A673 (cell line): ENCODE results near the gene ODC1. TPM values are rescaled to one million over a fixed set of nuclear protein-coding genes. Genes with fewer than 3 reads are reported as not detected.

Experiments used
- BruUV-seq: library from RNA; stranded (reverse); fragments of 400-500 nt; replicated peaks from 2 replicates; lab custom pipeline; 2021; lab: Mats Ljungman, UMichigan
- CTCF ChIA-PET: fragments of 300-600 bp; sonication (Branson Sonifier 250); formaldehyde crosslinking; loops from one replicate; lab custom pipeline; 2022; ENCODE audit warnings: antibody characterized with exemption; lab: Charles Lee
- POLR2A ChIA-PET: fragments of 300-600 bp; sonication (Branson Sonifier 250); formaldehyde crosslinking; loops from one replicate; lab custom pipeline; 2022; ENCODE audit warnings: antibody characterized with exemption; ENCODE audit not compliant: low non-redundant PET; lab: Charles Lee
- DNase-seq: peaks from one replicate; pipeline ENCODE4 v3.0.0-alpha.2; 2015; ENCODE audit warnings: low spot score
- H3K27ac ChIP-seq: fragments of 200-600 bp; sonication (generic); 2 replicates; pipeline ENCODE4 v1.5.1; 2016; ENCODE audit warnings: mixed run types, low read depth, mild to moderate bottlenecking, mixed read lengths, antibody characterized with exemption, low read length; ENCODE audit not compliant: poor library complexity, severe bottlenecking
- H3K27me3 ChIP-seq: fragments of 200-600 bp; sonication (generic); replicated peaks from 2 replicates; pipeline ENCODE4 v1.6.1; 2017; ENCODE audit warnings: mixed run types, low read depth, mild to moderate bottlenecking, mixed read lengths, antibody characterized with exemption, low read length; ENCODE audit not compliant: insufficient read depth, poor library complexity
- H3K36me3 ChIP-seq: fragments of 200-600 bp; sonication (generic); 2 replicates; pipeline ENCODE4 v1.6.1; 2016; ENCODE audit warnings: mixed run types, mild to moderate bottlenecking, mixed read lengths, antibody characterized with exemption, low read length; ENCODE audit not compliant: insufficient read depth, poor library complexity, severe bottlenecking
- H3K4me1 ChIP-seq: fragments of 200-600 bp; sonication (generic); 2 replicates; pipeline ENCODE4 v1.6.1; 2017; ENCODE audit warnings: mixed run types, mild to moderate bottlenecking, mixed read lengths, antibody characterized with exemption, low read length; ENCODE audit not compliant: insufficient read depth, poor library complexity, severe bottlenecking
- H3K4me3 ChIP-seq: fragments of 200-600 bp; sonication (generic); 2 replicates; pipeline ENCODE4 v1.5.1; 2016; ENCODE audit warnings: low read depth, mixed run types, mild to moderate bottlenecking, mixed read lengths, low read length; ENCODE audit not compliant: poor library complexity, severe bottlenecking
- H3K9me3 ChIP-seq: fragments of 200-600 bp; sonication (generic); 2 replicates; pipeline ENCODE4 v1.6.1; 2016; ENCODE audit warnings: mixed run types, low read depth, mild to moderate bottlenecking, mixed read lengths, antibody characterized with exemption, low read length; ENCODE audit not compliant: poor library complexity, severe bottlenecking
- CTCF ChIP-seq: fragments of 300-800, 200-600 bp; sonication (generic); conservative IDR thresholded peaks from 2 replicates; pipeline ENCODE4 v1.5.1; 2017; ENCODE audit warnings: low read depth, mild to moderate bottlenecking, antibody characterized with exemption, low read length, moderate library complexity, mixed read lengths
- EZH2 ChIP-seq: fragments of 200-600 bp; sonication (generic); IDR thresholded peaks from 2 replicates; pipeline ENCODE4 v1.6.1; 2017; ENCODE audit warnings: borderline replicate concordance, low read depth, mild to moderate bottlenecking, mixed read lengths, antibody characterized with exemption, low read length; ENCODE audit not compliant: poor library complexity, severe bottlenecking
- intact Hi-C: fragments of 100-400 bp; cut with micrococcal nuclease; formaldehyde crosslinking; loops from one replicate; pipeline ENCODE4 v1.10.0; 2022; ENCODE audit not compliant: unreplicated experiment
- total RNA-seq: library from RNA; stranded (reverse); gene quantifications from 2 replicates; pipeline ENCODE4 v1.2.3, GENCODE V29; 2021

Gene ODC1
- total RNA-seq, 1 experiment from 2014 or later = 269 TPM

DNA sequence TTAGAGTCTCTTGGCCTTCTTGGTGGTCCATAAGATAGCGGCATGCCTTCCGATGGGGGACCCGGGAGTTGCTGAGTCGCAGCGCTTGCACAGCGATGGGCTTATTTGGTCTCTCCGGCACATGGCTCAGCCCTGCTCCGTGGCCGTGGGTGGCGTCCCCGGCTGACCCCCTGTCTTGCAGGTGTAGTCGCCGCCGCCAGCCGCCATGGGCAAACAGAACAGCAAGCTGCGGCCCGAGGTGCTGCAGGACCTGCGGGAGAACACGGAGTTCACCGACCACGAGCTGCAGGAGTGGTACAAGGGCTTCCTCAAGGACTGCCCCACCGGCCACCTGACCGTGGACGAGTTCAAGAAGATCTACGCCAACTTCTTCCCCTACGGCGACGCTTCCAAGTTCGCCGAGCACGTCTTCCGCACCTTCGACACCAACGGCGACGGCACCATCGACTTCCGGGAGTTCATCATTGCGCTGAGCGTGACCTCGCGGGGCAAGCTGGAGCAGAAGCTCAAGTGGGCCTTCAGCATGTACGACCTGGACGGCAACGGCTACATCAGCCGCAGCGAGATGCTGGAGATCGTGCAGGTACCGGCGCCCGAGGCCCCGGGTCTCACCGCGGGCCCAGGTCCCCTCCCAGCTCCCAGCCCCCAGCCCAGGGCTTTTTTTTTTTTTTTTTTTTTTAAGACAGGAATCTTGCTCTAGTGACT is 28.4 kb downstream of the ODC1 start:
- BruUV-seq = no TSS peak
- Histone ChIP-seq H3K4me3 (no peak overlapping the region), H3K9me3 (no peaks in the 10 kb centered on the region), H3K36me3 (no peaks in the 10 kb centered on the region), H3K27ac (no peak overlapping the region), H3K4me1 (peaks cover 5% of the 10 kb centered on the region), H3K27me3 (no peaks in the 10 kb centered on the region)
- CTCF ChIA-PET = no interaction called here
- intact Hi-C loops = no loop called here
- no peak for TF ChIP-seq EZH2
- no peak for TF ChIP-seq CTCF
- no peak for DNase-seq
- POLR2A ChIA-PET = no interaction called here

- no peak for TF ChIP-seq EZH2
- TF ChIP-seq CTCF = no peak
- Histone ChIP-seq H3K27me3 (no peaks in the 10 kb centered on the region), H3K27ac (no peak overlapping the region), H3K4me1 (no peaks in the 10 kb centered on the region), H3K36me3 (no peaks in the 10 kb centered on the region), H3K4me3 (no peak overlapping the region), H3K9me3 (no peaks in the 10 kb centered on the region)
- POLR2A ChIA-PET = no interaction called here
- CTCF ChIA-PET = no interaction called here
- no TSS peak for BruUV-seq
- DNase-seq = no peak
- intact Hi-C loops = no loop called here
These were observed 30.4 kb downstream of the ODC1 start for GRCh38 chr2:10417551-10418335.

DNA sequence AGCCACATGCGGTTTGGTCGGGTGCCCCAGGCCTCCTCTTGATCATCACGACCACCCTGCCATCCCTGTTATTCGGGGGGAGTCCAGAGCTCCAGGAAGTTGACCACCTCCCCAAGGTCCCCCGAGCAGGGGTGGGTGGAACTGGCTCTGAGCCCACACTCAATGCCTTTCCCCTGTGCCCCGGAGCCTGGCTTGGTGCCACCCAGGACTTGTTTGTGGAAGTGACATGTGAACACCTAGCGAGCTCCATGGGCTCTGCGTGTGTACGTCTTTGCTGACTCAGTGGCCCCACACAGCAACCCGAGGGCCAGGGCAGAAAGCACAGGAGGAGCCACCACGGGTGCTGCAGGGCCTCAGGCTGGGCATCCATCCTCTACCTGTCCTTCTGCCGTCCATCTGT is 32.5 kb downstream of the ODC1 start:
- H3K36me3 ChIP-seq = no peaks in the 10 kb centered on the region
- H3K4me1 ChIP-seq = no peaks in the 10 kb centered on the region
- no peaks in the 10 kb centered on the region for H3K27me3 ChIP-seq
- no peak overlapping the region for H3K4me3 ChIP-seq
- POLR2A ChIA-PET = no interaction called here
- intact Hi-C loops = no loop called here
- H3K9me3 ChIP-seq = no peaks in the 10 kb centered on the region
- BruUV-seq = no TSS peak
- TF ChIP-seq EZH2 (no peak), CTCF (no peak)
- DNase-seq = no peak
- CTCF ChIA-PET = interaction anchor here (0.6 kb wide), 1 partner anchor 318 kb away, joined by 3 read pairs; no protein-coding TSS in a partner anchor
- H3K27ac ChIP-seq = no peak overlapping the region
